GM18519 (cell line): ENCODE results near the gene WBP2NL.
"Not testable (repeated sequence)": the region's sequence is repeated elsewhere in the genome, so short reads cannot be mapped to it uniquely, and the experiment has no call there.

Experiments used
- ATAC-seq: cut with Tn5 transposase; IDR thresholded peaks from one replicate; pipeline ENCODE4 v1.9.1; 2021; ENCODE audit warnings: mild to moderate bottlenecking, moderate library complexity; ENCODE audit not compliant: unreplicated experiment, low FRiP score

WBP2NL gene, protein sequence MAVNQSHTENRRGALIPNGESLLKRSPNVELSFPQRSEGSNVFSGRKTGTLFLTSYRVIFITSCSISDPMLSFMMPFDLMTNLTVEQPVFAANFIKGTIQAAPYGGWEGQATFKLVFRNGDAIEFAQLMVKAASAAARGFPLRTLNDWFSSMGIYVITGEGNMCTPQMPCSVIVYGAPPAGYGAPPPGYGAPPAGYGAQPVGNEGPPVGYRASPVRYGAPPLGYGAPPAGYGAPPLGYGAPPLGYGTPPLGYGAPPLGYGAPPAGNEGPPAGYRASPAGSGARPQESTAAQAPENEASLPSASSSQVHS

DNA sequence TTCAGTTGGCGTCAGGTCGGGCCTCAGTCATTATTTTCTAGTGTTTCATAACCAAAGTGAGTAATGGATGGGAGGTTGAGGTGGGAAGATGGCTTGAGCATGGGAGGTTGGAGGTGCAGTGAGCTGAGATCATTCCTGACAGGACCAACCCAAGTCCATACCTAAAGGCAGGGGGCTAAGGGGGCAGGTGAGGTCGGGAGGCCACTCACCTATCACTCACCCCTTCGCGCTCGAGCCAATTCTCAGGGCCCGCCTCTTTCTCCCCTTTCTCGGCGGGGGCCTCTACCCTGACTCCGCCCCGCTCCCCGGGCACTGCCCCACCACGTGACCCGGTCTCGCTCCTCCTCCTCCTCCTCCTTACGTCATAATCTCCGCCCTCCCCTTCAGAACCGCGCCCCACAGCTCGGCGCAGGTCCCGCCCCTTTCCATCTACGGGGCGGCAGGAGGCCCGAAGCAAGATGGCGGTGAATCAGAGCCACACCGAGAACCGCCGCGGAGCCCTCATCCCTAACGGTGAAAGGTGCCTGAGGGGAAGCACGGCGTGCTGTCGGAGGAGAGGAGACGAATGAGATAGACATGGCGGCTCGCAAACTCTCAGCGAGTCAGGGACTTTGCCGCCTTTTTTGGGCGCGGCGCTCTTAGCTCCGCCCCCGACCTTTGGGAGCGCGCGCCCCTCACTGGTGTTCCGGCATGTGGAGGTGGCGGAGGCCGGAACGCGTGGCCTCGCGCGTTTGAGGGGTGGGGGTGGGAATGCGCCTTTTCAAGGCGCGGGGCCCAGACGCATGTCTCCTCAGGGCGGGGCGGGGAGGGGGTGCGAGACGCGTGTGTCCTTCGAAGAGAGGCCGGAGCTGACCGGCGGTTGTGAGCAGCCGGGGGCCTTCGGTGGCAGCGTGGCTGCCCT is at the start of gene WBP2NL:
WBP2NL (plus strand) TSS at position 428 of the 901 bp plus-strand sequence; CDS start at position 459, 31 bp downstream.
- no peak for ATAC-seq

DNA sequence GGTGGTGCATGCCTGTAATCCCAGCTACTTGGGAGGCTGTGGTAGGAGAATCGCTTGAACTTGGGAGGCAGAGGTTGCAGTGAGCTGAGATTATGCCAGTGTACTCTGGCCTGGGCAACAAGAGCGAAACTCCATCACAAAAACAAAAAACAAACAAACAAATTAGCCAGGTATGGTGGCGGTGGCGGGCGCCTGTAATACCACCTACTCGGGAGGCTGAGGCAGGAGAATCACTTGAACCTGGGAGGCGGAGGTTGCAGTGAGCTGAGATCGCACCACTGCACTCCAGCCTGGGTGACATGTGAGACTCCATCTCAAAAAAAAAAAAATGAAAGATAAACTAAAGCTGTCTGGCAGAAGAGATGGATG is 49.7 kb upstream of the WBP2NL start:
- not testable (repeated sequence) for ATAC-seq

DNA sequence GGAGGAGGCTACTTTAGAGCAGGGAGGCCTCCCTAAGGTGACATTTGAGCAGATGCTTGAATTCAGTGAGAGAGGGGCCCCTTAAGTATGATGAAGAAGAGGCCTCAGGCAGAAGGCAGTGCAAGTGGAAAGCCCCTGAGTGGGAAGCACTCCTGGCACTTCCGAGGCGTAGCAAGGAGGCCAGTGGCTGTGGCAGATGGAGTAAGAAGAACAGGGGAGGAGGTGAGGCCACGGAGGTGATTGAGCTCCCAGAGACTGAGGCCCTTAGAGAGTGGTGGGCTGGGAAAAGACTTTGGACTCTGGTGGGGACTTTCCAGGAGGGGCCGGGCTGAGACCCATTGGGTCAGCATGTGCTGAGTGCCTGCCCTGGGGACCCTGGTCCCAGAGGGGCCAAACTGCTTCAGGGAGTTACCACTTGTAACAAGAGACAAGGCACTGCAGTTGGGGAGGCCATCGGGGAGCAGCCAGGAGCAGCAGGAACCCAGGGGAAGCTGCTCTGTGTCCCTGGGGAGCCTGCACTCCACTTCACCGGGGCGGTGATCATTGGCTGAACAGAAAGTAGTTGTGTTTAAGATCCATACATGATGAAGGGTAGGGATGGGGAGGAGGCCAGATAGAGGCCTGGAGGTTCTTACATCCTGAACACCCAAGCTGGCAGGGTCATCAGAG is 49.2 kb upstream of the WBP2NL start:
- no peak for ATAC-seq

GRCh38 chr22:41951898-41952474 is 46.6 kb upstream of the WBP2NL start, which contains the start of gene SMIM45:
Gene SMIM45, plus strand, starts transcription at chr22:41952150.
- ATAC-seq: no peak

DNA sequence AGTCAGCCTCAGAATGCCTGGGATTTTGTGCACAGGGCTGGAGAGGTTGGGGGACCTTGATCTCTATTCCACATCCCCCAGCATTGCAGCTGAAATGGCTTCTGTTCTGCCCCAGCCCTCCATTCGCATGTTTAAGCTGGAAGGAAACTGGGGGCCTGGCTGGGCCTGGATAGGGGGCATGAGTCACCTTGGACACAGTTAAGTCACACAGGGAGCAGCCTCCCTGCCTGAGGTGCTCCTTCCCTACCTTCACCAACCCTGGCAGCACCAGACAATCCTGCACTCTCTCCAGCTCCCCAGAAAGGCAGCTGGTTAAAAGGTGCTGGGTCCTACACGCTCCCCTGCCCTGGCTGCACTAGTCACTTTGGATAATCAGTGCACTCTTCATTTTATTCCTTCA is 45.9 kb upstream of the WBP2NL start:
- no peak for ATAC-seq

DNA sequence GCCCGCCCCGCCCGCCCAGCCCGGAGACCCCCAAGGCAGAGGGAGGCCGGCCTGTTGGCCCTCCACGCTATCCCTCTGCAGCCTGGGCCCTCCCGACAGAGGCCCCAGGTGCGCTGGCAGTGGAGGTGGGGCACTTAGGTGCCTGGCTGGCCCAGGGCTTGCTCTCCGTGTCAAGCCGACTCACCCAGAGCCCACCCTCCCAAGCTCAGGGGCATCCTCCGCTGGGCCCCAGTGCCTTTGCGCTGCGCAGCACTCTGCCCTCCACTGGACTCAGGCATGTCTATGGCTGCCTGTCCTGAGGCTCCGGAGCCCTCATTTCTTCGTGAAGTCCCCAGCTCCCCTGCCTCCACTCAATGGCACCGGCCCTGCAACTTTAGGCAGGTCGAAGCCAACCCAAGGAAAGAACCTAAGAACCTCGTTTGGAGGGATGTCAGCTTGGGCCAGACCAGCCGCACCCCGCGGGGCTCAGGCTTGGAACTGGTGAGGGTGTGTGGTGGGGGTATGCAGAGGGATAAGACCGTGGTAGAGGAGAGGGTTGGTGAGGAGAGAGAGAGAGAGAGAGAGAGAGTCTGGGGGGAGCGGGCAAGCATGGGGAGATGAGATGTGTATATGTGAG is 40.5 kb upstream of the WBP2NL start:
- no peak for ATAC-seq

DNA sequence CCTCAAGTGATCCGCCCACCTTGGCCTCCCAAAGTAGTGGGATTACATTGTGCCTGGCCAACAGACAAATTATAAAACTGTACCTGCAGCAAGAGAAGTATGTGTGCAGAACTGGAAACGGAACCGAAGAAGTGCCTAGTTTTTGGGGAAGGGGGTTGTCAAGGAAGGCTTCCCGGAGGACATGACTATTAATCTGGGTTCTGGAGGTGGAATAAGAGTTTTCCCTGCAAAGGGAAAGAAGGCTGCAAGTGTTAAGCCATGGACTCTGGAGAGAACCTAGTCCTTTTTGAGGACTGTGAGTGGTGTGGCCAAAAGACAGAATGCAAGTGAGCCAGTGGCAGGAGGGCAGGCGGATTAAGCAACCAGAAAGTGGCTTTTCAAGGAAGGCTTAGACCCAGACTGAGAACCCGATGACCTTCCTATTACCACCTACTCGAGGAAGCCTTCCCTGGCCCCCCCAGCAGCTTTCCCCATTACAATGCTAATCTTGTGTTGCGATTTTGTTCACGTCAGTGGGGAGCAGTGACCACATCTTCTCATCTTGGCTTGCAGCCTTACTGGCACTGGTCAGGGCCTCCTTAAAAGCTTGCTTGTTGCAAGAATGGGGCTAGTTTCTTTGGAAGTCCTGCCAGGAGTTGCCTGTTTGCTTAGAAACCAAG is 35.0 kb upstream of the WBP2NL start:
- no peak for ATAC-seq

- ATAC-seq: no peak
These were observed 34.5 kb upstream of the WBP2NL start for GRCh38 chr22:41964112-41964491.

- ATAC-seq: no peak
These were observed 32.4 kb upstream of the WBP2NL start for GRCh38 chr22:41966225-41966606.

DNA sequence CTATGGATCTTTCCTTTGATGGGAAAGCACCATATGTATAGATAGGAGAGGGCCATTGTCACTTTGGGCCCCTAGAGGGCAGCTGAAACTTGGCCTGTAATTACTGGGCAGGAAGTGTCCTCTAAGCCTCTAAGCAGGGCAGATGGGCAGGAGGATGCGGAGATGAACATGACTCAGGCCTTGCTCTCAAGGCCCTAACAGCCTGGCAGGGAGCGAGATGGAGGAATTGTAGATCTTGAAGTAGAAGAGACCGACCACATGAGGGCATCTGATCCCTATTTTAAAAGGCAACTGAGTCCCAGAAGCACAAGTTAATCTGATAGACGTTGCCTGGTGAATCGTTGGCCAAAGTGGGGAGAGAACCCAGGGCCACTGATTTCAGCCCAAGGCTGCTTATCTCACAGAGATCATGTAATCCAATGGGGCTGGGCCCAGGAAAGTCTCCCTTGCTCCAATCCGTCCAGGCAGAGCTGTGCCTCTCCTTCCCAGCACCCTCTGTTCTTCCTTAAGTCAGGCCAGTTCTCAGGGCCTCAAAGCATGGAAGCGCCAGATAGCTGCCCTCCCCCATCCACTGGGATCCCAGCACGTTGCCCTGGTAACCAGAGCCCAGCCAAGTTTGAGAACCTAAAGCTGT is 31.9 kb upstream of the WBP2NL start:
- no peak for ATAC-seq

- no peak for ATAC-seq
These were observed 30.0 kb upstream of the WBP2NL start for GRCh38 chr22:41968601-41969000.

DNA sequence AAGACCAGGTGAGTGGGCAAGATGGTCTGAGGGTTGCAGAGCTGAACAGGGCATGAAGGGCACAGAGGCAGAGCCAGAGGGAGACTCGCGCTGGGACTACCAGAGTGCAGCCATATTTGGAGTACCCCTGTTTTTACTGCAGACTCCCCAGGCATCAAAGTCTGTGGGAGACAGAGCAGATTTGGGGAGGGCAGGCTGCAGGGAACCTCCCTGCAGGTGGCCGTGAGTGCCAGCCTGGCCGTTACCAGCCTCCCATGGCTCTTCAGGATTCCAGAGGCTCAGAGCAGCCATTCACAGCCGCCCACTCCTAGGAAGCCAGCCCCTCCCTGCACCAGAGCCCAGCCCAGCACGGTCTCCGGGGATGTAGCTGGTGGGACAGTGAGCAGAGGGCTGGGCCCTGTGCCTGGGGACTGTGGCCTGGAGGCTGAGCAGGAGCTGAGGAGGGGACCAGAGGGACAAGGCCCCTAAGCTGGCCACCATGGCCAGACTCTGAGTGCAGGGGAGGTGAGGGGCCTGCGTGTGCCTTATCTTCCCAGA is 29.4 kb upstream of the WBP2NL start, which contains the start of gene SEPTIN3:
SEPTIN3 (plus strand) TSS at position 334 of the 537 bp plus-strand sequence. CDS start 2,050 bp downstream, outside the sequence.
- no peak for ATAC-seq

DNA sequence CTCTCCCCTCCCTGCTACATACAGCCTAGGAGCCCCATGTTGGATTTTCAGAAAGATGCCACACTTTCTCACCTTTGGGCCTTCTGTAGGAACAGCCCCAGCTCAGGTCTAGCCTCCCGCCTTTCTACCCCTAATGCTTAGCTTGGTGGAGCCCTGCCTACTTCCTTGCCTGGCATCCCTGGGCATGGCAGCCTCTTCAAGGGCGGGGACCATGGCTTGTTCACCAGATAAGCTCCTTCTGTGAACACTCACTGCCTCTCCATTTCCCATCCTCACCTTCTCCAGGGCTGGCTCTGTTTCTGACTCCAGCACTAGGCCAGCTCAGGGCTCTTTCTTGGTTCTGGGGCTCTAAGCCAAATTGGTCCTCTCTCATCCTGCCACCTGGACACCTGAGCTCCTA is 28.0 kb upstream of the WBP2NL start:
- no peak for ATAC-seq

DNA sequence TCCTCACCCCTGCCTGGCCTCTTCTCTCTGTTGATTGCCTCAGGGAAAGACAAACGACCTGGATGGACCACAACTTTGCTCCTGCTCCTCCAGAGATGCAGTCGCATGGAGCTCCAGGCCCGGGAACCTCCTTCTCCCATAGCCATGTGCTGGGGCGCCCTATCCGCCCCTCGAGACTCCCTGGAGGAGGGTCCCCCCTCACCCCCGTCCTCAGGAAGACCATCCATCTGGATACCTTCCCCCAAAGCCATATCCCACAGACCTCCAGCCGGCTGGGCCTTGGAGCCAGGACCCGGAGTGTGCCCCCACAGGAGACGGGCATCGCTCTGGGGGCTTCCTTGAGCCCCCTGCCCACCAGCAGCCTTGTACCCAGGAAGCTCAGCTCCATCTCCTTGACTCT is 27.2 kb upstream of the WBP2NL start:
- ATAC-seq: no peak

- ATAC-seq: no peak
These were observed 23.8 kb upstream of the WBP2NL start for GRCh38 chr22:41974691-41975290.

GRCh38 chr22:41975299-41976069 is 23.1 kb upstream of the WBP2NL start:
- no peak for ATAC-seq

DNA sequence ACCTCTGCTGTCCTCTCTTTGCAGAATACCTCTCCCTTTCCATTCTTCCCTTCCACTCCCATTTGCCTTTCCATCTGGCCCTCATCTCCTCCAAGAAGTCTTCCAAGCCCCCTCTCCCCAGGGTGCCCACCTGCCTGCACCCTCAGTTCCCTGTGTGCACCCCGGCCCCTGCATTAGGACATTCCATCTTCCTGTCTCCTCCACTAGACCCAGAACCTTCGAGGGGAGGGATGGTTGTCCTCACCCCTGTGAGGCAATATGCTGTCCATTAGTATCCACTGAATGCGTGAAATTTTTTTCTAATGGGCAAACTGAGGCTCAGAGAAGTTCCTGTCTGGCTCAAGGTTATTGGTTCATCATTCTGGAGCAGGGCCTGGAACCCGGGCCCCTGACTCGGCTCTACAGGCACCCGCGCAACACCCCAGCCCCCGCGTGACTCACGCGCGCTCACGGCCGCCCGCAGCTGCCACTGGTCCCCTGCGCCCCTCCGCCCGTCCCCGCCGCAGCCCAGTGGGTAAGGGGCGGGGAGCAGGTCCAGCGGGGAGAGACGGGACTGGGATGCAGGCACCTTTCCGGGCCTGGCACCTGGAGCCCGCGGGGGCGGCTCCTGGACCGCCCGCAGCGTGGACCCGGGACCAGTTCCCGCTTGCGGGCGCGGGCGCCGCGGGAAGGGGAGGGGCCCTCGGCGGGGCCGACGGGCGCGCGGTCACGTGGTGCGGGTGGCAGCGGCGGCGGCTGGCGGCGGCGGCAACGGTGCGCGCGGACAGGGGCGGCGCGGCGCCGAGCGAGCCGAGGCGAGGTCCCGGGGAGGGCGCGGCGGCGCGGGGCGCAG is 22.3 kb upstream of the WBP2NL start:
- no peak for ATAC-seq
